CD14-positive monocyte (primary cell): Measurements from ENCODE around the gene PIGL. TPM values are rescaled to one million over a fixed set of nuclear protein-coding genes. Genes with fewer than 3 reads are reported as not detected.
A peak's percentile ranks its signal among the peaks of the same experiment; 100 is the strongest.

Experiments used
- DNase-seq, 3 donors: peaks; one replicate each; pipeline ENCODE4 v3.0.0-alpha.2; 2011 to 2022
- H2AFZ ChIP-seq: 2 replicates; pipeline ENCODE4 v1.6.0; 2012; ENCODE audit warnings: mild to moderate bottlenecking, low read depth, low read length, inconsistent platforms; ENCODE audit not compliant: insufficient read depth, poor library complexity, severe bottlenecking
- H3K27ac ChIP-seq, 2 donors: 1 replicate in 1 of 2; 2 replicates in 1 of 2; pipeline ENCODE4 v1.5.1; 2012 to 2013; ENCODE audit warnings: low read length in 2 of 2, control low read depth in 1 of 2, inconsistent platforms in 1 of 2, low read depth in 1 of 2, mild to moderate bottlenecking in 1 of 2
- H3K27me3 ChIP-seq, 2 donors: one replicate each; pipeline versions ENCODE4 v1.6.0 to v1.6.1; 2011 to 2013; ENCODE audit warnings: low read length in 2 of 2; ENCODE audit not compliant: control insufficient read depth in 2 of 2, insufficient read depth in 2 of 2
- H3K36me3 ChIP-seq, 2 donors: replicated peaks in 1 of 2; 1 replicate in 1 of 2; 2 replicates in 1 of 2; pipeline versions ENCODE4 v1.5.1 to v1.6.1; 2012 to 2013; ENCODE audit warnings: low read length in 2 of 2, control low read depth in 1 of 2, inconsistent platforms in 1 of 2, mild to moderate bottlenecking in 1 of 2; ENCODE audit not compliant: insufficient read depth in 2 of 2, control insufficient read depth in 1 of 2
- H3K4me1 ChIP-seq, 2 donors: 1 replicate in 1 of 2; 2 replicates in 1 of 2; pipeline versions ENCODE4 v1.5.1 to v1.6.1; 2012 to 2013; ENCODE audit warnings: low read length in 2 of 2, control low read depth in 1 of 2, inconsistent platforms in 1 of 2, mild to moderate bottlenecking in 1 of 2, moderate library complexity in 1 of 2; ENCODE audit not compliant: insufficient read depth in 2 of 2, control insufficient read depth in 1 of 2
- H3K4me2 ChIP-seq: replicated peaks from 2 replicates; pipeline ENCODE3; 2012; ENCODE audit warnings: low read length, moderate library complexity, mild to moderate bottlenecking; ENCODE audit not compliant: poor library complexity, severe bottlenecking; ENCODE audit errors: extremely low read depth
- H3K4me3 ChIP-seq, 3 experiments: fragments of 200-600 bp in 1 of 3; sonication (generic) in 1 of 3; replicated peaks in 1 of 3; 1 replicate in 2 of 3; 2 replicates in 1 of 3; pipeline ENCODE4 v1.5.1; 2011 to 2013; ENCODE audit warnings: low read length in 3 of 3, mild to moderate bottlenecking in 3 of 3, control low read depth in 2 of 3, low read depth in 2 of 3, inconsistent platforms in 1 of 3, moderate library complexity in 1 of 3
- H3K79me2 ChIP-seq: 2 replicates; pipeline ENCODE4 v1.6.0; 2012; ENCODE audit warnings: mild to moderate bottlenecking, control low read depth, inconsistent platforms, low read length, moderate library complexity; ENCODE audit not compliant: insufficient read depth
- H3K9ac ChIP-seq: 2 replicates; pipeline ENCODE4 v1.6.0; 2017; ENCODE audit warnings: low read length, mild to moderate bottlenecking; ENCODE audit not compliant: insufficient read depth, poor library complexity, severe bottlenecking
- H3K9me3 ChIP-seq, 2 donors: replicated peaks in 1 of 2; 1 replicate in 1 of 2; 2 replicates in 1 of 2; pipeline versions ENCODE4 v1.5.1 to v1.6.1; 2012 to 2013; ENCODE audit warnings: low read length in 2 of 2, control low read depth in 1 of 2; ENCODE audit not compliant: control insufficient read depth in 1 of 2, insufficient read depth in 1 of 2
- H4K20me1 ChIP-seq: 2 replicates; pipeline ENCODE4 v1.6.0; 2012; ENCODE audit warnings: mild to moderate bottlenecking, low read length, control low read depth, moderate library complexity; ENCODE audit not compliant: insufficient read depth
- H3K27ac Mint-ChIP-seq, 7 donors: one replicate each; pipeline ENCODE4 v1.8.0; 2020; ENCODE audit warnings: mild to moderate bottlenecking in 7 of 7, mixed read lengths in 7 of 7, moderate library complexity in 6 of 7, inconsistent platforms in 2 of 7
- H3K27me3 Mint-ChIP-seq, 3 donors: one replicate each; pipeline ENCODE4 v1.8.0; 2021 to 2022; ENCODE audit warnings: low read depth in 3 of 3, mild to moderate bottlenecking in 3 of 3, mixed read lengths in 3 of 3, moderate library complexity in 3 of 3, inconsistent platforms in 1 of 3
- H3K36me3 Mint-ChIP-seq, 2 donors: one replicate each; pipeline ENCODE4 v1.8.0; 2020; ENCODE audit warnings: mixed read lengths in 2 of 2, inconsistent platforms in 1 of 2, mild to moderate bottlenecking in 1 of 2
- H3K4me1 Mint-ChIP-seq: one replicate; pipeline ENCODE4 v1.8.0; 2020; ENCODE audit warnings: mild to moderate bottlenecking, mixed read lengths
- H3K4me3 Mint-ChIP-seq, 2 donors: one replicate each; pipeline ENCODE4 v1.8.0; 2020; ENCODE audit warnings: mild to moderate bottlenecking in 2 of 2, mixed read lengths in 2 of 2, moderate library complexity in 1 of 2
- H3K9me3 Mint-ChIP-seq, 7 donors: one replicate each; pipeline ENCODE4 v1.8.0; 2020 to 2022; ENCODE audit warnings: mixed read lengths in 7 of 7, mild to moderate bottlenecking in 6 of 7, moderate library complexity in 6 of 7, inconsistent platforms in 2 of 7
- WGBS: methylation state at CpG from one replicate; pipeline ENCODE4 v1.1.5; 2013; ENCODE audit warnings: missing lambda C conversion rate; ENCODE audit not compliant: insufficient coverage; 5-methylcytosine and 5-hydroxymethylcytosine counted together
- intact Hi-C, 2 donors: fragments of 100-400 bp; cut with micrococcal nuclease; formaldehyde crosslinking; loops; one replicate each; pipeline versions ENCODE4 v1.15.0 to v1.15.1; 2023
- polyA plus RNA-seq, 3 donors: library from polyadenylated mRNA; depleted of rRNA in 1 of 3; unstranded in 2 of 3; stranded (reverse) in 1 of 3; fragments of 300-500 nt in 2 of 3; fragments of >200 nt in 1 of 3; fragmentation: Illumina TruSeq in 2 of 3; gene quantifications; 1 replicate in 2 of 3; 2 replicates in 1 of 3; pipeline ENCODE4 v1.2.3, GENCODE V29; 2012 to 2021
- TF ChIP-seq, protein P1 (sequence below): fragments of 200-600 bp; IDR thresholded peaks from one replicate; pipeline ENCODE4 v1.8.0; 2022; ENCODE audit warnings: antibody characterized with exemption, mild to moderate bottlenecking

Gene PIGL
- polyA plus RNA-seq, 3 donors, result 3.6 to 44.2 (median 4.0) TPM

GRCh38 chr17:16297367-16298139, 80.5 kb downstream of the PIGL start:
- peaks cover 0 to 1% (median 0%) of the 10 kb centered on the region in 7 donors for H3K9me3 Mint-ChIP-seq
- H3K27me3 Mint-ChIP-seq, result peaks cover 0 to 1% (median 0%) of the 10 kb centered on the region in 3 donors
- H3K27ac Mint-ChIP-seq, result peak overlapping the region in 2 of 7 donors; percentile 3 to 11
- Histone ChIP-seq H3K9me3 (no peaks in the 10 kb centered on the region), H4K20me1 (no peaks in the 10 kb centered on the region), H3K4me3 (no peak overlapping the region), H3K4me1 (peaks cover 0 to 3% of the 10 kb centered on the region in 2 donors), H3K79me2 (no peaks in the 10 kb centered on the region), H2AFZ (no peak overlapping the region), H3K36me3 (no peaks in the 10 kb centered on the region), H3K4me2 (no peak overlapping the region), H3K27ac (no peak overlapping the region), H3K27me3 (no peaks in the 10 kb centered on the region), H3K9ac (no peak overlapping the region)
- DNase-seq, result no peak
- 100% methylated on average over 4 of the region's 11 CpGs for WGBS
- intact Hi-C loops, result no loop called here
- peaks cover 10 to 17% of the 10 kb centered on the region in 2 donors for H3K36me3 Mint-ChIP-seq
- no peak overlapping the region for H3K4me3 Mint-ChIP-seq
- peaks cover 7% of the 10 kb centered on the region for H3K4me1 Mint-ChIP-seq
- TF ChIP-seq, protein P1, sequence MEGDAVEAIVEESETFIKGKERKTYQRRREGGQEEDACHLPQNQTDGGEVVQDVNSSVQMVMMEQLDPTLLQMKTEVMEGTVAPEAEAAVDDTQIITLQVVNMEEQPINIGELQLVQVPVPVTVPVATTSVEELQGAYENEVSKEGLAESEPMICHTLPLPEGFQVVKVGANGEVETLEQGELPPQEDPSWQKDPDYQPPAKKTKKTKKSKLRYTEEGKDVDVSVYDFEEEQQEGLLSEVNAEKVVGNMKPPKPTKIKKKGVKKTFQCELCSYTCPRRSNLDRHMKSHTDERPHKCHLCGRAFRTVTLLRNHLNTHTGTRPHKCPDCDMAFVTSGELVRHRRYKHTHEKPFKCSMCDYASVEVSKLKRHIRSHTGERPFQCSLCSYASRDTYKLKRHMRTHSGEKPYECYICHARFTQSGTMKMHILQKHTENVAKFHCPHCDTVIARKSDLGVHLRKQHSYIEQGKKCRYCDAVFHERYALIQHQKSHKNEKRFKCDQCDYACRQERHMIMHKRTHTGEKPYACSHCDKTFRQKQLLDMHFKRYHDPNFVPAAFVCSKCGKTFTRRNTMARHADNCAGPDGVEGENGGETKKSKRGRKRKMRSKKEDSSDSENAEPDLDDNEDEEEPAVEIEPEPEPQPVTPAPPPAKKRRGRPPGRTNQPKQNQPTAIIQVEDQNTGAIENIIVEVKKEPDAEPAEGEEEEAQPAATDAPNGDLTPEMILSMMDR, result no peak

GRCh38 chr17:16298140-16298662, 81.2 kb downstream of the PIGL start:
- Mint-ChIP-seq H3K27me3 (peaks cover 0 to 1% (median 0%) of the 10 kb centered on the region in 3 donors), H3K4me3 (no peak overlapping the region), H3K36me3 (peaks cover 12 to 17% of the 10 kb centered on the region in 2 donors), H3K4me1 (peaks cover 7% of the 10 kb centered on the region), H3K27ac (peak overlapping the region in 1 of 7 donors; percentile 35), H3K9me3 (peaks cover 0 to 1% (median 0%) of the 10 kb centered on the region in 7 donors)
- Histone ChIP-seq H3K36me3 (no peaks in the 10 kb centered on the region), H3K27ac (no peak overlapping the region), H3K9me3 (no peaks in the 10 kb centered on the region), H3K27me3 (no peaks in the 10 kb centered on the region), H2AFZ (no peak overlapping the region), H3K4me3 (no peak overlapping the region), H3K79me2 (no peaks in the 10 kb centered on the region), H4K20me1 (no peaks in the 10 kb centered on the region), H3K4me1 (peaks cover 0 to 3% of the 10 kb centered on the region in 2 donors), H3K9ac (no peak overlapping the region), H3K4me2 (no peak overlapping the region)
- no peak for DNase-seq
- intact Hi-C loops, result no loop called here
- TF ChIP-seq, protein P1, result no peak
- 100% methylated on average over 1 of the region's 1 CpG for WGBS
